Aorta (tissue), 5 donors: ENCODE data around the gene RIT2. TPM values are rescaled to one million over a fixed set of nuclear protein-coding genes. Genes with fewer than 3 reads are reported as not detected.

Experiments used
- ATAC-seq: fragments of 200-7000 bp; cut with Tn5 transposase; one replicate; pipeline ENCODE4 v1.9.1; 2022; ENCODE audit warnings: moderate library complexity; ENCODE audit not compliant: low FRiP score
- DNase-seq, 2 donors: peaks; one replicate each; pipeline ENCODE4 v3.0.0-alpha.2; 2020
- H3K27ac ChIP-seq, 2 donors: one replicate each; pipeline ENCODE4 v1.5.1; 2013; ENCODE audit warnings: low read length in 2 of 2, mild to moderate bottlenecking in 2 of 2, moderate library complexity in 2 of 2, control low read depth in 1 of 2, inconsistent platforms in 1 of 2, low read depth in 1 of 2
- H3K27me3 ChIP-seq, 2 donors: one replicate each; pipeline ENCODE4 v1.6.1; 2013; ENCODE audit warnings: control low read depth in 1 of 2, low read length in 1 of 2, mild to moderate bottlenecking in 1 of 2, moderate library complexity in 1 of 2; ENCODE audit not compliant: insufficient read depth in 2 of 2, control insufficient read depth in 1 of 2
- H3K36me3 ChIP-seq, 2 donors: one replicate each; pipeline ENCODE4 v1.6.1; 2013; ENCODE audit warnings: control low read depth in 1 of 2, low read length in 1 of 2, mild to moderate bottlenecking in 1 of 2; ENCODE audit not compliant: insufficient read depth in 2 of 2, control insufficient read depth in 1 of 2
- H3K4me1 ChIP-seq, 2 donors: one replicate each; pipeline ENCODE4 v1.6.1; 2013; ENCODE audit warnings: low read length in 2 of 2, control low read depth in 1 of 2, mild to moderate bottlenecking in 1 of 2, moderate library complexity in 1 of 2; ENCODE audit not compliant: insufficient read depth in 2 of 2, control insufficient read depth in 1 of 2
- H3K4me3 ChIP-seq, 2 donors: one replicate each; pipeline ENCODE4 v1.5.1; 2013; ENCODE audit warnings: low read length in 2 of 2, control low read depth in 1 of 2, mild to moderate bottlenecking in 1 of 2
- H3K9me3 ChIP-seq: one replicate; pipeline ENCODE4 v1.6.1; 2013; ENCODE audit warnings: mild to moderate bottlenecking, low read length; ENCODE audit not compliant: control insufficient read depth
- WGBS, 2 donors: extraction: QIAGEN DNeasy Blood & Tissue Kit; methylation state at CpG; one replicate each; pipeline ENCODE4 v1.1.7; 2013; 5-methylcytosine and 5-hydroxymethylcytosine counted together
- intact Hi-C, 2 donors: fragments of 100-400 bp; cut with DNase I; formaldehyde crosslinking; loops; one replicate each; pipeline versions ENCODE4 v1.14.2 to v1.15.0; 2022
- polyA plus RNA-seq, 2 donors: library from polyadenylated mRNA; stranded (reverse); fragments of 200-250 nt; gene quantifications; one replicate each; pipeline ENCODE4 v1.2.3, GENCODE V29; 2013
- total RNA-seq, 2 donors: library from RNA; stranded (reverse); fragmentation: NEBNext Ultra II Directional; extraction: Animal tissue kit (Norgen Biotek cat#: 25700); gene quantifications; one replicate each; pipeline ENCODE4 v1.2.1, GENCODE V29; 2021
- donor health status: healthy with polysubstance abuse.
- donor health status: Bipolar disorder and iron deficiency.
- donor health status: DM: no; HTN: no; CAD: no.
- donor health status: DM: no; HTN: no; CAD: no.
- donor health status: DM: yes; HTN: yes; CAD: no.

The RIT2 gene
- total and polyA plus RNA-seq, 4 donors: 2.9 TPM; not detected in 3

- no peaks in the 10 kb centered on the region for H3K36me3 ChIP-seq
- DNase-seq (no peak), ATAC-seq (no peak)
- whole genome bisulfite sequencing, 2 donors: 84 to 85% methylated on average over 1 of the region's 1 CpG
- intact Hi-C loops: no loop called here
- no peaks in the 10 kb centered on the region for H3K27me3 ChIP-seq
- H3K9me3 ChIP-seq: no peaks in the 10 kb centered on the region
- no peaks in the 10 kb centered on the region for H3K4me1 ChIP-seq
- no peak overlapping the region for H3K4me3 ChIP-seq
- H3K27ac ChIP-seq: no peak overlapping the region
Observed at GRCh38 chr18:42921226-42921737, 194.2 kb downstream of the RIT2 start.

- ATAC-seq (no peak), DNase-seq (no peak)
- H3K4me3 ChIP-seq: no peak overlapping the region
- 22 to 24% methylated on average over 1 of the region's 1 CpG for WGBS, 2 donors
- H3K27ac ChIP-seq: no peak overlapping the region
- no peaks in the 10 kb centered on the region for H3K4me1 ChIP-seq
- H3K27me3 ChIP-seq: no peaks in the 10 kb centered on the region
- no peaks in the 10 kb centered on the region for H3K36me3 ChIP-seq
- H3K9me3 ChIP-seq: no peaks in the 10 kb centered on the region
- intact Hi-C loops: no loop called here
Observed at GRCh38 chr18:42920621-42921020, 194.9 kb downstream of the RIT2 start.

DNA sequence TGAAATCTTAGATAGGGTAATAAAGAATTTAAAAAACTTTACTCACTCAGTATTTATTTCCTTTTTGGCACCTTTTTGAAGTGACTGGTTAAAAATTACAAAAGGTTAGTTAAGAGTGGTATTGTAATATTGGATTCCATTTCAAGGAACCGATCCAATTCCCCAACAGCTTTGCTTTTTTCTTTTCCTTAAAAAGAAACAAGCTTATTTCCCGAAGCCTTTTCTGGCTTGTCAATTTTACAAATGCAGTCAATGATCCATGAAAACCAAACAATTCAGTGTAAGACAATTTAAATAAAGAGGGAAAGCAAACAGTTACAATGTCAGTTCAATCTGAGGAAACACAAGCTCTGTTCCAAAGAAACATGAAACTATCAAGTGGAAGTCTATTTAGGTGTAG, 200.2 kb downstream of the RIT2 start:
- DNase-seq: no peak
- Histone ChIP-seq H3K27me3 (no peaks in the 10 kb centered on the region), H3K4me3 (no peak overlapping the region), H3K9me3 (no peaks in the 10 kb centered on the region), H3K36me3 (no peaks in the 10 kb centered on the region), H3K4me1 (no peaks in the 10 kb centered on the region), H3K27ac (no peak overlapping the region)
- no peak for ATAC-seq
- intact Hi-C loops: no loop called here
- WGBS, 2 donors: 13 to 35% methylated on average over 2 of the region's 2 CpGs

DNA sequence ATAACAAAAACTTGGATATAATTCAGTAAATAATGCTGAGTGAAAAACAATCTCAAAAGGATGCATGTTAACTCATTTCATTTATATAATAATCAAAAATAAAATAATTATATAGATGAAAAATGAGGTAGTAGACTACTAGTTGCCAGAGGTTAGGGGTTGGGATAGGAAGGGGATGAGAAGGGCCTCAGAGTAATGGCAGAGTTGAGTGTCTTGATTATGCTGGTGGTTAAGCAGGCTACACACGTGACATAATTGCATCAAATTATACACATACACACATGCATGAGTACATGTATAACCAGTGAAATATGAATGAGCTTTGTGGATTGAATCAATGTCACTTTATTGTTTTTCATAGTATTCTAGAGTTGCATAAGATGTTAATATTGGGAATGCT, 201.0 kb downstream of the RIT2 start:
- Histone ChIP-seq H3K4me1 (no peaks in the 10 kb centered on the region), H3K4me3 (no peak overlapping the region), H3K9me3 (no peaks in the 10 kb centered on the region), H3K27ac (no peak overlapping the region), H3K27me3 (no peaks in the 10 kb centered on the region), H3K36me3 (no peaks in the 10 kb centered on the region)
- DNase-seq (no peak), ATAC-seq (no peak)
- WGBS, 2 donors: 83 to 89% methylated on average over 1 of the region's 1 CpG
- intact Hi-C loops: no loop called here

- Histone ChIP-seq H3K4me3 (no peak overlapping the region), H3K9me3 (no peaks in the 10 kb centered on the region), H3K27ac (no peak overlapping the region), H3K36me3 (no peaks in the 10 kb centered on the region), H3K27me3 (no peaks in the 10 kb centered on the region), H3K4me1 (no peaks in the 10 kb centered on the region)
- WGBS, 2 donors: 89 to 95% methylated on average over 3 of the region's 3 CpGs
- intact Hi-C loops: no loop called here
- no peak for ATAC-seq
- no peak for DNase-seq
Observed at GRCh38 chr18:42909095-42909494, 206.4 kb downstream of the RIT2 start.

DNA sequence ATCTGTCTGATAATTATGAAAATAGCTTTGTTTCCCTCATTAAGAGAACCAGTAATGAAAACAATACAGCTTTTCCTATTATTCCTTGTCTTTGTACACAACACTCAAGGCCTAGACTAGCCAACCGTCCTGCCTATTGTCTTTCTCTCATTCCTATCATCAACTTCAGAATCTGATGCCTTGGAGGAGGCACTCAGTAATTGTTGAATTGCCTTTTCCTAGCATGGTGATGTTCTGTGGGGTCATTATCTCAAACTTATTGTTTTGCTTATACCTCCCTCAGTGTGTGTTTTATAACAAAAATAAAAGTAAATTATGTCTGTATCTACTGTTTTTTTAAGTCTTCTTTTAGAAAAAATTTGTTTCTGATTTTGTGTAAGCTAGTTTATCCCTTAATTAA, 208.7 kb downstream of the RIT2 start:
- H3K4me1 ChIP-seq: no peaks in the 10 kb centered on the region
- no peak overlapping the region for H3K27ac ChIP-seq
- intact Hi-C loops: no loop called here
- 76 to 88% methylated on average over 1 of the region's 1 CpG for WGBS, 2 donors
- no peak for DNase-seq
- H3K36me3 ChIP-seq: no peaks in the 10 kb centered on the region
- no peaks in the 10 kb centered on the region for H3K9me3 ChIP-seq
- H3K27me3 ChIP-seq: no peaks in the 10 kb centered on the region
- H3K4me3 ChIP-seq: no peak overlapping the region
- ATAC-seq: no peak

GRCh38 chr18:42901161-42901560, 214.3 kb downstream of the RIT2 start:
- WGBS, 2 donors: 78 to 81% methylated on average over 1 of the region's 1 CpG
- H3K4me1 ChIP-seq: no peaks in the 10 kb centered on the region
- no peak overlapping the region for H3K27ac ChIP-seq
- no peaks in the 10 kb centered on the region for H3K36me3 ChIP-seq
- no peak for DNase-seq
- H3K4me3 ChIP-seq: no peak overlapping the region
- intact Hi-C loops: no loop called here
- no peaks in the 10 kb centered on the region for H3K27me3 ChIP-seq
- no peaks in the 10 kb centered on the region for H3K9me3 ChIP-seq
- no peak for ATAC-seq

GRCh38 chr18:42893977-42894376, 221.5 kb downstream of the RIT2 start:
- DNase-seq: no peak
- H3K36me3 ChIP-seq: no peaks in the 10 kb centered on the region
- no peak overlapping the region for H3K4me3 ChIP-seq
- H3K27ac ChIP-seq: no peak overlapping the region
- no peak for ATAC-seq
- H3K27me3 ChIP-seq: no peaks in the 10 kb centered on the region
- WGBS, 2 donors: 56 to 64% methylated on average over 2 of the region's 2 CpGs
- H3K4me1 ChIP-seq: no peaks in the 10 kb centered on the region
- H3K9me3 ChIP-seq: no peaks in the 10 kb centered on the region
- intact Hi-C loops: no loop called here

DNA sequence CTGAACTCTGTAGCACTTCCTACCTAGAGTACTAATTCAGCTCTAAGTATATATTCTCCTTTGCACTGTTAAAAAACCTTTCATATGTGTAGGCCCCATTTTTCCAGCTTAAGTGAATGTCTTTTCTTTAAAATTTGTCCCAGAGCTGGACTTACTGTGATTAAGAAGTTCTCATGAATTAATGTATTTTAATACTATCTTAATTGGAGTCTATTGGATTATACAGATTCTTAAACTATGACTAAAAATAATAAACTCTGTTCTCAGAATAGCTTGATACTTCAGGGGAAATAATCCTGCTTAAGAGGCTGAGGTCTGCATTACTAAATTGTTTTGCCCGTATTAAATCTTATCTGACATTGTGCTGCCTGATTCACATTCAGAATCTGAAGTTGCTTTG, 223.3 kb downstream of the RIT2 start:
- H3K27ac ChIP-seq: no peak overlapping the region
- intact Hi-C loops: no loop called here
- no peaks in the 10 kb centered on the region for H3K9me3 ChIP-seq
- DNase-seq: no peak
- no peaks in the 10 kb centered on the region for H3K27me3 ChIP-seq
- no peak overlapping the region for H3K4me3 ChIP-seq
- ATAC-seq: no peak
- no peaks in the 10 kb centered on the region for H3K36me3 ChIP-seq
- 3 to 8% methylated on average over 1 of the region's 1 CpG for WGBS, 2 donors
- H3K4me1 ChIP-seq: no peaks in the 10 kb centered on the region
